Activated naive CD8-positive, alpha-beta T cell treated with anti-CD3 and anti-CD28 coated beads for 36 hours (primary cell): Measurements from ENCODE around the gene ARMC2. TPM values are rescaled to one million over a fixed set of nuclear protein-coding genes. Genes with fewer than 3 reads are reported as not detected.
"Not testable (repeated sequence)": the region's sequence is repeated elsewhere in the genome, so short reads cannot be mapped to it uniquely, and the experiment has no call there.

Experiments used
- DNase-seq: peaks from one replicate; pipeline ENCODE4 v3.0.0; 2021
- H3K27ac Mint-ChIP-seq: one replicate; pipeline ENCODE4 v1.8.0; 2022; ENCODE audit warnings: mild to moderate bottlenecking, moderate library complexity, mixed read lengths
- H3K27me3 Mint-ChIP-seq: one replicate; pipeline ENCODE4 v1.8.0; 2022; ENCODE audit warnings: mild to moderate bottlenecking, mixed read lengths
- H3K36me3 Mint-ChIP-seq: one replicate; pipeline ENCODE4 v1.8.0; 2021; ENCODE audit warnings: mild to moderate bottlenecking, mixed read lengths
- H3K4me1 Mint-ChIP-seq: one replicate; pipeline ENCODE4 v1.8.0; 2021; ENCODE audit warnings: mixed read lengths
- H3K4me3 Mint-ChIP-seq: one replicate; pipeline ENCODE4 v1.8.0; 2022; ENCODE audit warnings: mild to moderate bottlenecking, moderate library complexity, mixed read lengths
- H3K9me3 Mint-ChIP-seq: one replicate; pipeline ENCODE4 v1.8.0; 2022; ENCODE audit warnings: mixed read lengths
- total RNA-seq, 2 experiments: library from RNA; stranded (reverse); gene quantifications; one replicate each; pipeline ENCODE4 v1.2.3, GENCODE V29; 2021

Gene ARMC2
- total RNA-seq, 2 experiments from 2014 or later, result 3.4 to 3.5 TPM

- H3K4me3 Mint-ChIP-seq, result no peak overlapping the region
These were observed 55.6 kb downstream of the ARMC2 start for GRCh38 chr6:108903796-108904195.

DNA sequence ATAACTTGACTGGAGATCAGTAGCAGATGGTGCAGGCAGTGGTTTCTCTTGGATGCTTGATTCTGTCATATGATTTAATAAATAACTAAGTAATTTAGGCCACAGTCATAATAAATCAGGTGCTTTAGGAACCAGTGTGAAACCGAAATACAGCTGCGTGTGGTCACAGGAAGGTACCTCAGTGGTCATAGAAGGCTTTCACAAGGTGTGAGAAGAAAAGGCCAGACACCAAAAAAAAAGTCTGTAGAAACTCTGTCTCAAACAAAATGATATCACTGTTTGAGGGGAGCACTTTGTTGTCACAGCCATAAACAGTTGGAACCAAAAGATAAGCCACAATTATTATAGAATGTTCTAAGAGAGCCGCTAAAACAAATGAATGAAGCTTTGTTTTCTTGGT lies 56.5 kb downstream of the ARMC2 start:
- no peak overlapping the region for H3K4me3 Mint-ChIP-seq
- H3K27me3 Mint-ChIP-seq, result no peaks in the 10 kb centered on the region
- no peak overlapping the region for H3K27ac Mint-ChIP-seq
- H3K9me3 Mint-ChIP-seq, result no peaks in the 10 kb centered on the region
- H3K4me1 Mint-ChIP-seq, result peaks cover 17% of the 10 kb centered on the region
- DNase-seq, result peak; percentile 18
- no peaks in the 10 kb centered on the region for H3K36me3 Mint-ChIP-seq

More at GRCh38 chr6:108903796-108904195, 55.6 kb downstream of the ARMC2 start:
- H3K4me1 Mint-ChIP-seq, result peaks cover 17% of the 10 kb centered on the region
- no peak overlapping the region for H3K27ac Mint-ChIP-seq
- H3K27me3 Mint-ChIP-seq, result no peaks in the 10 kb centered on the region
- no peak for DNase-seq
- no peaks in the 10 kb centered on the region for H3K36me3 Mint-ChIP-seq
- no peaks in the 10 kb centered on the region for H3K9me3 Mint-ChIP-seq

GRCh38 chr6:108914235-108915022 lies 66.2 kb downstream of the ARMC2 start:
- H3K27ac Mint-ChIP-seq, result no peak overlapping the region
- no peaks in the 10 kb centered on the region for H3K4me1 Mint-ChIP-seq
- no peaks in the 10 kb centered on the region for H3K27me3 Mint-ChIP-seq
- H3K36me3 Mint-ChIP-seq, result peaks cover 3% of the 10 kb centered on the region
- H3K9me3 Mint-ChIP-seq, result no peaks in the 10 kb centered on the region
- peak; percentile 41 for DNase-seq
- no peak overlapping the region for H3K4me3 Mint-ChIP-seq

- Mint-ChIP-seq H3K27ac (no peak overlapping the region), H3K27me3 (peaks cover 6% of the 10 kb centered on the region), H3K4me3 (no peak overlapping the region), H3K36me3 (peaks cover 3% of the 10 kb centered on the region), H3K9me3 (no peaks in the 10 kb centered on the region), H3K4me1 (no peaks in the 10 kb centered on the region)
- DNase-seq, result no peak
These were observed 67.0 kb downstream of the ARMC2 start for GRCh38 chr6:108915258-108915657.

GRCh38 chr6:108916026-108916686 lies 67.9 kb downstream of the ARMC2 start:
- H3K4me3 Mint-ChIP-seq, result no peak overlapping the region
- H3K4me1 Mint-ChIP-seq, result peaks cover 8% of the 10 kb centered on the region
- no peak overlapping the region for H3K27ac Mint-ChIP-seq
- DNase-seq, result no peak
- no peaks in the 10 kb centered on the region for H3K9me3 Mint-ChIP-seq
- H3K27me3 Mint-ChIP-seq, result peaks cover 6% of the 10 kb centered on the region
- peaks cover 3% of the 10 kb centered on the region for H3K36me3 Mint-ChIP-seq

- Mint-ChIP-seq H3K4me3 (no peak overlapping the region), H3K27me3 (peaks cover 6% of the 10 kb centered on the region), H3K9me3 (peaks cover 9% of the 10 kb centered on the region), H3K27ac (no peak overlapping the region), H3K4me1 (peaks cover 38% of the 10 kb centered on the region), H3K36me3 (peaks cover 13% of the 10 kb centered on the region)
- DNase-seq, result no peak
These were observed 72.5 kb downstream of the ARMC2 start for GRCh38 chr6:108920751-108921150.

DNA sequence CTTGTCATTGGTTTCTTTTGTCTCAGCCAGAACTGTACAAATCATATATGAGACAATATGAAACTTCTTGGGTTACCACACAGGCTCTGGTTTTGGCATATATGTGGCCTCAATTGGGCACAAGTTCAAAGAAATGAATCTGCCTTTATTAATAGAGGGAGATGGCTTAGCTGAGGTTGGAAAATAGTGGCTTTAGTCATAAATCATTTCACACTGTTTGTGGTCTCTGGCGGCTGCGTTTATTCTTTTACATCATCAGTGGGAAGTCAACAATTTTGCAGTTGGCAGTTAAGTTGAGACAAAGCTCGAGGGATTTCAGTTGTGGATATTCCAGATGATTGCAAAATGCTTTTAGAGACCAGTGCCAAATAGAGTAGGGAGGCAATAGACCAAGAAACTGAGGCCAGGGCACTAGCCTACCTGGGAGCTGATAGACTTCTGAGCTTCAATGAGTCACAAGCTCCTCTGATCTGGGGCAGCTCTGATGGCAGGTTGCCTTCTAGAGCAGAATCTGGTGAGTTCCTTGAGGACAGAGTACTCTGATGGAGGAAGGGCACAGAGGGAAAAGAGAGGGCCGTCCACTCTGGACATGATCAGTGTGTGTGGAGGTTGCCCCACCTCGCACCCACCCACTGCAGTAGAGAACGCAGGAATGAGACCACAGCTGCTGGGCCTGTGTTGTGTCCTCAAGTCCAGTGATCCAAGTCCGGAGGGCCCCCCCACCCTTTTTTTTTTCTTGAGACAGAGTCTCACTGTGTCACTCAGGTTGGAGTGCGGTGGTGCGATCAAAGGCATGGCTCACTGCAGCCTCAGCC lies 73.5 kb downstream of the ARMC2 start:
- peaks cover 9% of the 10 kb centered on the region for H3K9me3 Mint-ChIP-seq
- peaks cover 13% of the 10 kb centered on the region for H3K36me3 Mint-ChIP-seq
- no peak overlapping the region for H3K4me3 Mint-ChIP-seq
- peaks cover 6% of the 10 kb centered on the region for H3K27me3 Mint-ChIP-seq
- peak; percentile 41 for DNase-seq
- peaks cover 38% of the 10 kb centered on the region for H3K4me1 Mint-ChIP-seq
- H3K27ac Mint-ChIP-seq, result peak overlapping the region; percentile 50

- Mint-ChIP-seq H3K36me3 (peaks cover 13% of the 10 kb centered on the region), H3K27me3 (peaks cover 6% of the 10 kb centered on the region), H3K4me3 (no peak overlapping the region), H3K27ac (no peak overlapping the region), H3K9me3 (peaks cover 9% of the 10 kb centered on the region), H3K4me1 (peaks cover 38% of the 10 kb centered on the region)
- DNase-seq, result no peak
These were observed 74.3 kb downstream of the ARMC2 start for GRCh38 chr6:108922499-108922898.

DNA sequence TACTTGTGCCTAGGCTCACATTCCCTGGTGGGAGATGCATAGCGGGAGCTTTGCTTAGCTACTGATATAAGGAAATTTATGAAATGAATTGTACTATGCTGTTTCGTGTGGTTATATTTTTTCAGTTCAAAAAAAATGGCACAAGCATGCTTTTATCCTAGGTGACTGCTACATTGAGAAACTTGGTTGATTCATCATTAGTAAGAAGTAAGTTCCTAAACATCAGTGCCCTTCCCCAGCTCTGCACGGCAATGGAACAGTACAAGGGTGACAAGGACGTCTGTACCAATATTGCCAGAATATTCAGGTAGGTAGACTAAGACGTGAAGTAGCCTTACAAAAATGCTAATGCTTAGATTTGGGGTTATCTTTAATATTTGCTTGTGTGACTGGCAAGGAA lies 79.7 kb downstream of the ARMC2 start:
- no peak for DNase-seq
- H3K27me3 Mint-ChIP-seq, result no peaks in the 10 kb centered on the region
- peaks cover 10% of the 10 kb centered on the region for H3K36me3 Mint-ChIP-seq
- H3K4me3 Mint-ChIP-seq, result no peak overlapping the region
- no peak overlapping the region for H3K27ac Mint-ChIP-seq
- peaks cover 10% of the 10 kb centered on the region for H3K9me3 Mint-ChIP-seq
- peaks cover 18% of the 10 kb centered on the region for H3K4me1 Mint-ChIP-seq

GRCh38 chr6:108928650-108929049 lies 80.4 kb downstream of the ARMC2 start:
- no peak overlapping the region for H3K4me3 Mint-ChIP-seq
- H3K27me3 Mint-ChIP-seq, result no peaks in the 10 kb centered on the region
- H3K27ac Mint-ChIP-seq, result no peak overlapping the region
- peaks cover 10% of the 10 kb centered on the region for H3K36me3 Mint-ChIP-seq
- peaks cover 10% of the 10 kb centered on the region for H3K9me3 Mint-ChIP-seq
- no peak for DNase-seq
- H3K4me1 Mint-ChIP-seq, result peaks cover 15% of the 10 kb centered on the region

DNA sequence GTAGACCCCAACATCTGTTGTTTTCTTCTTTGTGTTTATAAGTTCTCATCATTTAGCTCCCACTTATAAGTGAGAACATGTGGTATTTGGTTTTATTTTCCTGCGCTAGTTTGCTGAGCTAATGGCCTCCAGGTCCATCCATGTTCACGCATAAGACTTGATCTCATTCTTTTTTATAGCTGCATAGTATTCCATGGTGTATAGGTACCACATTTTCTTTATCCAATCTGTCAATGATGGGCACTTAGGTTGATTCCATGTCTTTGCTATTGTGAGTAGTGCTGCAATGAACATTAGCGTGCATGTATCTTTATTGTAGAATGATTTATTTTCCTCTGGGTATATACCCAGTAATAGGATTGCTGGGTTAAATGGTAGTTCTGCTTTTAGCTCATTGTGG lies 82.9 kb downstream of the ARMC2 start:
- DNase-seq, H3K4me1 Mint-ChIP-seq, H3K27me3 Mint-ChIP-seq, H3K4me3 Mint-ChIP-seq, H3K27ac Mint-ChIP-seq, H3K36me3 Mint-ChIP-seq, H3K9me3 Mint-ChIP-seq: not testable (repeated sequence)

GRCh38 chr6:108937170-108937569 lies 88.9 kb downstream of the ARMC2 start:
- Mint-ChIP-seq H3K36me3 (peaks cover 6% of the 10 kb centered on the region), H3K4me1 (peaks cover 7% of the 10 kb centered on the region), H3K9me3 (peaks cover 9% of the 10 kb centered on the region), H3K27ac (no peak overlapping the region), H3K27me3 (no peaks in the 10 kb centered on the region), H3K4me3 (no peak overlapping the region)
- DNase-seq, result no peak

- H3K4me1 Mint-ChIP-seq, result peaks cover 26% of the 10 kb centered on the region
- H3K36me3 Mint-ChIP-seq, result peaks cover 6% of the 10 kb centered on the region
- H3K4me3 Mint-ChIP-seq, result no peak overlapping the region
- peaks cover 9% of the 10 kb centered on the region for H3K9me3 Mint-ChIP-seq
- no peak overlapping the region for H3K27ac Mint-ChIP-seq
- H3K27me3 Mint-ChIP-seq, result no peaks in the 10 kb centered on the region
- no peak for DNase-seq
These were observed 92.5 kb downstream of the ARMC2 start for GRCh38 chr6:108940741-108941140.

DNA sequence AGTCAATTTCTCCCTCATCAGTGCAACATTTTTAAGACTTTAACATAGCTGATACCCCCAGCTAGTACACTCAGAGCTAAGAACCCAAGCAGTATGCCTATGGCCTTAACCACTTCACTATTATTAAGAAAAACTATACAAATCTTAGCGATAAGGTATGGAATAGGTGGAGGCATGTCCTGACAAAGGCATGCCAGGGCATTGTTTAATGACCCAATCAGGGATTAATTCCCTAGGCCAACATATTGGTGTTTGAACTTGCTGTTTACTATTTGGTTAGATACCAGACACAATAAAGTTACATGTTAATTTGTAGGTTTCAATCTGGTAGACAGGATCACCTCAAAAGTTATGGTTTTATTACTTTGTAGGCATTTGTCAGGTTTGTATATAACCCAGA lies 93.1 kb downstream of the ARMC2 start:
- Mint-ChIP-seq H3K27me3 (no peaks in the 10 kb centered on the region), H3K9me3 (peaks cover 9% of the 10 kb centered on the region), H3K36me3 (peaks cover 6% of the 10 kb centered on the region), H3K27ac (no peak overlapping the region), H3K4me3 (no peak overlapping the region), H3K4me1 (peaks cover 26% of the 10 kb centered on the region)
- no peak for DNase-seq

- Mint-ChIP-seq H3K9me3 (peaks cover 9% of the 10 kb centered on the region), H3K4me3 (no peak overlapping the region), H3K36me3 (peaks cover 6% of the 10 kb centered on the region), H3K27me3 (no peaks in the 10 kb centered on the region), H3K4me1 (peaks cover 29% of the 10 kb centered on the region), H3K27ac (no peak overlapping the region)
- no peak for DNase-seq
These were observed 93.6 kb downstream of the ARMC2 start for GRCh38 chr6:108941859-108942258.
